Measurements from ENCODE around the gene TMEM181.

Gene TMEM181

GRCh38 chr6:158606935-158607334, 47.0 kb downstream of the TMEM181 start:
- no peak for TF ChIP-seq CTCF (conservative IDR thresholded peaks at IDR 0.05; ENCODE audit: low read depth)
- ChIA-PET CTCF (interaction anchor here (0.5 kb wide), 1 partner anchor 74 kb away, joined by 3 read pairs; no protein-coding TSS in a partner anchor), POLR2A (ENCODE audit: low non-redundant PET) (no interaction called here)
- no peak for DNase-seq (ENCODE audit: low spot score)
- H3K27ac ChIP-seq = peak overlapping the region; percentile 9; the same call in 1 of the 2 replicates

GRCh38 chr6:158607411-158608170, 47.7 kb downstream of the TMEM181 start:
- CTCF ChIA-PET = no interaction called here
- POLR2A ChIA-PET (ENCODE audit: low non-redundant PET) = no interaction called here
- no peak for TF ChIP-seq CTCF (conservative IDR thresholded peaks at IDR 0.05; ENCODE audit: low read depth)
- H3K27ac ChIP-seq = peak overlapping the region; percentile 9; the same call in 1 of the 2 replicates
- DNase-seq (ENCODE audit: low spot score) = no peak

GRCh38 chr6:158608221-158608620, 48.3 kb downstream of the TMEM181 start:
- no peak for DNase-seq (ENCODE audit: low spot score)
- H3K27ac ChIP-seq = 0 out of 2 replicates have a peak overlapping the region, but pooled peaks have one; percentile 9
- ChIA-PET CTCF (no interaction called here), POLR2A (ENCODE audit: low non-redundant PET) (no interaction called here)
- no peak for TF ChIP-seq CTCF (conservative IDR thresholded peaks at IDR 0.05; ENCODE audit: low read depth)

GRCh38 chr6:158609455-158610155, 49.7 kb downstream of the TMEM181 start:
- DNase-seq (ENCODE audit: low spot score) = no peak
- no peak overlapping the region for H3K27ac ChIP-seq
- ChIA-PET POLR2A (ENCODE audit: low non-redundant PET) (no interaction called here), CTCF (interaction anchor here (0.8 kb wide), 1 partner anchor 255 kb away, joined by 4 read pairs; no protein-coding TSS in a partner anchor)
- TF ChIP-seq CTCF (conservative IDR thresholded peaks at IDR 0.05; ENCODE audit: low read depth) = no peak

GRCh38 chr6:158610319-158610968, 50.6 kb downstream of the TMEM181 start:
- CTCF ChIA-PET = interaction anchor here (1.0 kb wide), 1 partner anchor 389 kb away, joined by 4 read pairs; no protein-coding TSS in a partner anchor

More at GRCh38 chr6:158610319-158610968, 50.6 kb downstream of the TMEM181 start:
- no peak overlapping the region for H3K27ac ChIP-seq
- no peak for TF ChIP-seq CTCF (conservative IDR thresholded peaks at IDR 0.05; ENCODE audit: low read depth)
- POLR2A ChIA-PET (ENCODE audit: low non-redundant PET) = no interaction called here
- no peak for DNase-seq (ENCODE audit: low spot score)
